Psoas muscle (tissue), 8 donors: ENCODE data around the gene RPTN. TPM values are rescaled to one million over a fixed set of nuclear protein-coding genes. Genes with fewer than 3 reads are reported as not detected.

Experiments used
- ATAC-seq, 4 donors: fragments of 200-7000 bp; cut with Tn5 transposase; one replicate each; pipeline ENCODE4 v1.9.1; 2020; ENCODE audit warnings: moderate library complexity in 3 of 4, mild to moderate bottlenecking in 2 of 4
- DNase-seq, 2 donors: peaks; one replicate each; pipeline ENCODE4 v3.0.0-alpha.2; 2020
- H3K27ac ChIP-seq: fragments of 200-600 bp; one replicate; pipeline ENCODE4 v1.8.0; 2022
- H3K27me3 ChIP-seq, 3 donors: fragments of 200-600 bp in 1 of 3; one replicate each; pipeline versions ENCODE4 v1.6.1 to v1.8.0; 2013 to 2022; ENCODE audit warnings: low read length in 2 of 3, mild to moderate bottlenecking in 2 of 3, moderate library complexity in 1 of 3; ENCODE audit not compliant: insufficient read depth in 3 of 3
- H3K36me3 ChIP-seq, 2 donors: fragments of 200-600 bp in 1 of 2; one replicate each; pipeline versions ENCODE4 v1.6.1 to v1.8.0; 2013 to 2022; ENCODE audit warnings: low read depth in 1 of 2, mild to moderate bottlenecking in 1 of 2, moderate library complexity in 1 of 2; ENCODE audit not compliant: insufficient read depth in 1 of 2
- H3K4me1 ChIP-seq: fragments of 200-600 bp; one replicate; pipeline ENCODE4 v1.8.0; 2022
- H3K4me3 ChIP-seq: fragments of 200-600 bp; one replicate; pipeline ENCODE4 v1.8.0; 2022; ENCODE audit warnings: mild to moderate bottlenecking
- H3K9me3 ChIP-seq: fragments of 200-600 bp; one replicate; pipeline ENCODE4 v1.8.0; 2022
- WGBS, 3 donors: extraction: QIAGEN DNeasy Blood & Tissue Kit; methylation state at CpG; one replicate each; pipeline versions ENCODE4 v1.1.6 to v1.1.7; 2013; 5-methylcytosine and 5-hydroxymethylcytosine counted together
- intact Hi-C, 2 donors: fragments of 100-400 bp; cut with DNase I; formaldehyde crosslinking; loops; one replicate each; pipeline versions ENCODE4 v1.11.0 to v1.14.2; 2022
- polyA plus RNA-seq, 3 donors: library from polyadenylated mRNA; stranded (reverse); fragments of 200-250 nt; gene quantifications; one replicate each; pipeline ENCODE4 v1.2.3, GENCODE V29; 2013
- total RNA-seq, 4 donors: library from RNA; stranded (reverse); fragmentation: NEBNext Ultra II Directional in 2 of 4; extraction: Animal tissue kit (Norgen Biotek cat#: 25700) in 2 of 4; gene quantifications; one replicate each; pipeline versions ENCODE4 v1.2.1 to v1.2.4, GENCODE V29; 2021 to 2023
- TF ChIP-seq, protein P1 (sequence below): fragments of 200-600 bp; IDR thresholded peaks from one replicate; pipeline ENCODE4 v1.8.0; 2022; ENCODE audit warnings: antibody characterized with exemption
- donor health status: healthy with polysubstance abuse.
- donor health status: DM: no; HTN: no; CAD: no; lungs with moderate emphysema.
- donor health status: Bipolar disorder and iron deficiency.
- donor health status: healthy.
- donor health status: DM: yes; HTN: yes; CAD: no.
- donor health status: DM: no; HTN: no; CAD: no.
- donor health status: DM: no; HTN: no; CAD: no.
- donor health status: DM: yes; HTN: yes; CAD: no.

RPTN gene
- total and polyA plus RNA-seq, 7 donors: not detected

DNA sequence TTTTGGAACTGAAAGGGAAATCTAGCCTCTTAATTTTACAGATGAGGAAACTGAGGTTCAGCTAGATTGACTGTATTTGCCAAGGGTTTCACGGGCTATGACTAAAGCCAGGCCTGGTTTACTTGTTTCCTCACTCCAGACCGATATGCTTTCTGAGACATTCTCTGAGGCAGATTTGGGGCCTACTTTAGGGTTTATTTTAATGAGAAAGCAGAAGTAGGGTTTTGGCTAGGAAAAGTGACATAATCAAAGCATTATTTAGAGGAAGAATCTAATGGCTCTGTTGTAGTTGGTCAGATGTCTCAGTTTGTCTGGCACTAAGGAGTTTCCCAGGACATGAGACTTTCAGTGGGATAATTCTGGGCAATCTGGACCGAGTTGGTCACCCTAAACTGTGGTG is 1.5 kb upstream of the RPTN start:
- no peak overlapping the region for H3K4me3 ChIP-seq
- H3K27me3 ChIP-seq: no peaks in the 10 kb centered on the region
- H3K27ac ChIP-seq: no peak overlapping the region
- no peak for ATAC-seq
- H3K4me1 ChIP-seq: no peaks in the 10 kb centered on the region
- WGBS, 3 donors: 70 to 75% (median 71%) methylated on average over 3 of the region's 3 CpGs
- no peaks in the 10 kb centered on the region for H3K9me3 ChIP-seq
- no peaks in the 10 kb centered on the region for H3K36me3 ChIP-seq
- DNase-seq: no peak
- intact Hi-C loops: no loop called here
- TF ChIP-seq, protein P1, sequence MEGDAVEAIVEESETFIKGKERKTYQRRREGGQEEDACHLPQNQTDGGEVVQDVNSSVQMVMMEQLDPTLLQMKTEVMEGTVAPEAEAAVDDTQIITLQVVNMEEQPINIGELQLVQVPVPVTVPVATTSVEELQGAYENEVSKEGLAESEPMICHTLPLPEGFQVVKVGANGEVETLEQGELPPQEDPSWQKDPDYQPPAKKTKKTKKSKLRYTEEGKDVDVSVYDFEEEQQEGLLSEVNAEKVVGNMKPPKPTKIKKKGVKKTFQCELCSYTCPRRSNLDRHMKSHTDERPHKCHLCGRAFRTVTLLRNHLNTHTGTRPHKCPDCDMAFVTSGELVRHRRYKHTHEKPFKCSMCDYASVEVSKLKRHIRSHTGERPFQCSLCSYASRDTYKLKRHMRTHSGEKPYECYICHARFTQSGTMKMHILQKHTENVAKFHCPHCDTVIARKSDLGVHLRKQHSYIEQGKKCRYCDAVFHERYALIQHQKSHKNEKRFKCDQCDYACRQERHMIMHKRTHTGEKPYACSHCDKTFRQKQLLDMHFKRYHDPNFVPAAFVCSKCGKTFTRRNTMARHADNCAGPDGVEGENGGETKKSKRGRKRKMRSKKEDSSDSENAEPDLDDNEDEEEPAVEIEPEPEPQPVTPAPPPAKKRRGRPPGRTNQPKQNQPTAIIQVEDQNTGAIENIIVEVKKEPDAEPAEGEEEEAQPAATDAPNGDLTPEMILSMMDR: no peak

DNA sequence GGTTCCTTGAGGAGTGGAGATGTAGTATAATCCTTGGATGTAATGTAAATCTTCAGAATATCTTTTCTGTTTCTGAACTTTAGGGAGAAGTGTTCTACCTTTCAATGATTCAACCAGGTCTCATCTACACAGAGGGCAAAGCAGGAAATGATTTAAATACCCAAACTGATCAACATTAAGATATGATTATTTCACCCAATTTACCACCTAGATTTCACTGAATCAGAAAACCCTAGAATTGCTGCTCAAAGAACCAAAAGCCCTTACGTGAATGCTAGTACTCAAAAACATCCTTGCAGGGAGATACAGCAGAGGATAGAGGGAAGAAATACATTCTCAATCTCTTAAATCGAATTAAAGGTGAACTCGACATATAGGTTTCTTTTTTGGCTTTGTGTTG is 5.0 kb downstream of the RPTN start:
- no peaks in the 10 kb centered on the region for H3K4me1 ChIP-seq
- ATAC-seq: no peak
- 74 to 82% (median 79%) methylated on average over 3 of the region's 3 CpGs for WGBS, 3 donors
- no peak for DNase-seq
- intact Hi-C loops: no loop called here
- no peak overlapping the region for H3K27ac ChIP-seq
- H3K27me3 ChIP-seq: no peaks in the 10 kb centered on the region
- TF ChIP-seq, protein P1: no peak
- no peaks in the 10 kb centered on the region for H3K36me3 ChIP-seq
- no peak overlapping the region for H3K4me3 ChIP-seq
- H3K9me3 ChIP-seq: no peaks in the 10 kb centered on the region

DNA sequence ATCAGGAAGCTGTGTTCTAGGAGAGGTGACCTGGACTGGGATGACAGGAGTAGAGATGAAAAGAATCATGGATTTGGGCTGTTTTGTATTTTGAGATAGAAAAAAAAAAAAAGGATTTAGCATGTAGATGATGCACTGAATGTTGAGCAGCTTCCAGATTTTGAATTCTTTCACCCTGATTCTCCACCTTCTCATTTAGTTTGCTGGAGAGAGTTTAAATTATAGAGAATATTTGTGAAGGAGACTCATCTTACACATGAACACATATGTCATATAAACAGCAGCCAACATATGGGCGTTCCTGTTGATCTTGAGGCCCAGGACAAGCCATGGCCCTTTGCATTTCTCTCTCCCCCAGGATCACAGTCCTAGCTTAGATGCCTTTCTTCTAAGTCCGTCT is 7.4 kb downstream of the RPTN start:
- 57 to 66% (median 59%) methylated on average over 2 of the region's 2 CpGs for WGBS, 3 donors
- intact Hi-C loops: no loop called here
- no peak for ATAC-seq
- no peak for DNase-seq
- Histone ChIP-seq H3K9me3 (peaks cover 4% of the 10 kb centered on the region), H3K27me3 (no peaks in the 10 kb centered on the region), H3K27ac (no peak overlapping the region), H3K36me3 (no peaks in the 10 kb centered on the region), H3K4me3 (no peak overlapping the region), H3K4me1 (no peaks in the 10 kb centered on the region)
- TF ChIP-seq, protein P1: no peak

DNA sequence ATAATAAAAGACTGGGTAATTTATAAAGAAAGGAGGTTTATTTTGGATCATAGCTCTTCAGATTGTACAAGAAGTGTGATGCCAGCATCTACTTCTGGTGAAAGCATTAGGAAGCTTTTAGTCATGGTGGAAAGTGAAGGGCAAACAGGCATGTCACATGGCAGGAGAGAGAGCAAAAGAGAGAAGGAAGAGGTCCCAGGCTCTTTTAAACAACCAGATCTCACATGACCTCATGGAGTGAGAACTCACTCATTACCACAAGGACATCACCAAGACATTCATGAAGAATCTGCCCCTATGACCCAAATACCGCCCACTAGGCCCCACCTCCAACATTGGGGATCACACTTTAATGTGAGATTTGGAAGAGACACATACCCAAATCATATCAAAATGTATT is 10.0 kb downstream of the RPTN start:
- no peak for DNase-seq
- no peak for ATAC-seq
- Histone ChIP-seq H3K27me3 (no peaks in the 10 kb centered on the region), H3K4me3 (no peak overlapping the region), H3K36me3 (no peaks in the 10 kb centered on the region), H3K27ac (no peak overlapping the region), H3K4me1 (no peaks in the 10 kb centered on the region), H3K9me3 (peaks cover 4% of the 10 kb centered on the region)
- TF ChIP-seq, protein P1: no peak
- WGBS, 3 donors: 50 to 55% (median 50%) methylated on average over 1 of the region's 1 CpG
- intact Hi-C loops: no loop called here

DNA sequence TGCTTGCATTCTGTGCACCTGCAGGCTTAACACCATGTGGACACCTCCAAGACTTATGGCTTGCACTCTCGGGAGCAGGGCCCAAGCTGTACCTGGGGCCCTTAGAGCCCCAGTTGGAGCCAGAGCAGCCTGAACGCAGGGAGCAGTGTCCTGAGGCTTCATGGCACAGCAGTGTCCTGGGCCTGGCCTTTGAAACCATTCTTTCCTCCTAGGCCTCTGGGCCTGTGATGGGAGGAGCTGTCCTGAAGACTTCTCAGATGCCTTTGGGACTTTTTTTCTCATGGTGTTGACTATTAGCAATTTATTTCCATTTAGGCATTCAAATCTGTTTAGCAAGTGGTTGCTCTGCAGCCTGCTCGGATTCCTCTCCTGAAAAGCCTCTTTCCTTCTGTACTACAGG is 11.0 kb downstream of the RPTN start:
- no peak for DNase-seq
- no peak overlapping the region for H3K27ac ChIP-seq
- 55 to 72% (median 68%) methylated on average over 3 of the region's 3 CpGs for WGBS, 3 donors
- no peaks in the 10 kb centered on the region for H3K27me3 ChIP-seq
- H3K36me3 ChIP-seq: no peaks in the 10 kb centered on the region
- H3K4me3 ChIP-seq: no peak overlapping the region
- TF ChIP-seq, protein P1: no peak
- H3K9me3 ChIP-seq: peaks cover 4% of the 10 kb centered on the region
- no peak for ATAC-seq
- intact Hi-C loops: no loop called here
- no peaks in the 10 kb centered on the region for H3K4me1 ChIP-seq
